ENCODE data around the gene FZR1.

Gene FZR1

GRCh38 chr19:3474010-3474409 lies 32.1 kb upstream of the FZR1 start:
- no peak for DNase-seq

GRCh38 chr19:3474614-3475013 lies 31.5 kb upstream of the FZR1 start:
- DNase-seq: no peak

DNA sequence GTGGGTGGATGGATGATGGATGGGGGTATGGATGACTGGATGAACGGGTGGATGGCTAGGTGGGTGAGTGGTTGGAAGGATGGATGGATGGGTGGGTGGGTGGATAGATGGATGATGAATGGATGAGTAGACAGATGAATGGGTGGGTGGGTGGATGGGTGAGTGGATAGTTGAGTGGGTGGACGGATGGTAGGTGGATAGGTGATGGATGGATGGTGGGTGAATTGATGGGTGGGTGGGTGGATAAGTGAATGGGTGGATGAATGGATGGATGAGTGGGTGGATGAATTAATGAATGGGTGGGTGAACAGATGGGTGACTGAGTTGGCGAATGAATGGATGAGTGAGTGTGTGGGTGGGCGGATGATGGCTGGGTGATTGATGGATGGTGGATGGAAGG lies 30.7 kb upstream of the FZR1 start:
- no peak for DNase-seq

DNA sequence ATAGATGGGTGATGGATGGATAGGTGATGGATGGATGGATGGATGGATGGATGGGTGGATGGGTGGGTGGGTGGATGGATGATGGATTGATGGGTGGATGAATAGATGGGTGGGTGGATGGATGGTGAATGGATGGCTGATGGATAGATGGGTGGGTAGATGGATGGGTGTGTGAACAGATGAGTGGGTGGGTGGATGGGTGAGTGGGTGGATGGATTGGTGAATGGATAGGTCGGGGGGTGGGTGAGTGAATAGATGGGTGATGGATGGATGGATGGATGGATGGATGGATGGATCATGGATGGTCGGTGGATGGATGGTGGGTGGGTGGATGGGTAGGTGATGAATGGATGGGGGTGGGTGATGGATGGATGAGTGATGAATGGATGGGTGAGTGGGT lies 29.3 kb upstream of the FZR1 start:
- DNase-seq: no peak

DNA sequence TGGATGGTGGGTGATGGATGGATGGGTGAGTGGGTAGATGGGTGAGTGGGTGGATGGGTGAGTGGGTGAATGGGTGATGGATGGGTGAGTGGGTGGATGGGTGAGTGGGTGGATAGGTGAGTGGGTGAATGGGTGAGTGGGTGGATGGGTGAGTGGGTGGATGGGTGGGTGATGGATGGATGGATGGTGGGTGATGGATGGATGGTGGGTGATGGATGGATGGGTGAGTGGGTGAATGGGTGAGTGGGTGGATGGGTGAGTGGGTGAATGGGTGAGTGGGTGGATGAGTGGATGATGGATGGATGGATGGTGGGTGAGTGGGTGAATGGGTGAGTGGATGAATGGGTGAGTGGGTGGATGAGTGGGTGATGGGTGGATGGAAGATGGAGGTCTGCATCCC lies 28.6 kb upstream of the FZR1 start:
- DNase-seq: no peak

DNA sequence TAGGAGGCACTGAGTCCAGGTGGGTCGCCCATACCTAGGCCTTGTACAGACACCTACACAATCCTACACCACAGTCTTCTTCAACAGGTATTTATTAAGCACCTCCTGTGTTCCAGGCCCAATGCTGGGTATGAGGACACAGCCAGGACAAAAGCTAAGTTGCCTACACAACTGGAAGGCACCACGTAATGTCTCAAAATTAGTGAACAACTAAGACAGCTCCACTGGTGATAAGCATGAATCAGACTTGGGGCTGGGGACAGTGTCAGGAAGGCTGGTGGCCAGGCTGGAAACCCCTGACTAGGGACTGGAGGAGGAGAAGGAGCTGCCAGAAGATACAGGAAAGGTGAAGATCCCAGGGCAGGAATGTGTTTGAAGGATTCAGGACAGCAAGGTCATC lies 28.2 kb upstream of the FZR1 start:
- DNase-seq: no peak

DNA sequence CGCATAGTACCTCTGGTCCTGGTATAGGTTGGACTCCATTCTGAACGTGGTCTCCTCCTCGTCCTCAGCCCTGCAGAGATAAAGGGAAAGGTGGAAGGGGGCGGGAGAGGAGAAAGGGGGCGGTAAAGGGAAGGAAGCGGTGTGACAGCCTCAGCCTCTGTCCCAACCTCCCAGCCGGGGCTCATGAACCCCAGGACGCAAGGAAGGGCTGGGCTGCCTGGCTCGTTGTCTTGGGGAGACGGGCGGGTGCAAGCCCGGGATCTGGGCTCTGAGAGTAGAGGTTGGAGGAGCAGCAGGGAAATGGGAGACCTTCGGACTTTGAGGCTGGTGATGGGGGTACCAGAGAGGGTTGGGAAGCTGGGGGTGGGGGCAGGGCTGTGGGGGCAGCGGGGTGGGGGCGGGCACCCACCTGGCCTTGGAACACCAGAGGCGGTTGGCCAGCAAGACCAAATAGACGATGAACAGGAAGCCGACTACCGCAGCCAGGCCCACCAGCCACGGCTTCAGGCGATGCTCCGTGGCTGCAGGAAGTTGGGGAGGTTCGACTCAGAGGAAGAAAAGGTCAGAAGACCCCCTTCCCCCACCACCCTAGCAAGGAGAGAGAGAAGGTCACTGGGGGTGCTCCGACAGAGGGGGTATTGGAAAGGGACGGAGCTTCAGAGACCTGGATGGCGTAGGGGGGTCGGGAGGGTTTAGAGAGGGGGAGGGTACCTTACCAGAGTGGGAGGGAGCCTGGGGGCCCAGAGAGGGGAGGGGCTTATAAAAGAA lies 27.5 kb upstream of the FZR1 start:
- no peak for DNase-seq

DNA sequence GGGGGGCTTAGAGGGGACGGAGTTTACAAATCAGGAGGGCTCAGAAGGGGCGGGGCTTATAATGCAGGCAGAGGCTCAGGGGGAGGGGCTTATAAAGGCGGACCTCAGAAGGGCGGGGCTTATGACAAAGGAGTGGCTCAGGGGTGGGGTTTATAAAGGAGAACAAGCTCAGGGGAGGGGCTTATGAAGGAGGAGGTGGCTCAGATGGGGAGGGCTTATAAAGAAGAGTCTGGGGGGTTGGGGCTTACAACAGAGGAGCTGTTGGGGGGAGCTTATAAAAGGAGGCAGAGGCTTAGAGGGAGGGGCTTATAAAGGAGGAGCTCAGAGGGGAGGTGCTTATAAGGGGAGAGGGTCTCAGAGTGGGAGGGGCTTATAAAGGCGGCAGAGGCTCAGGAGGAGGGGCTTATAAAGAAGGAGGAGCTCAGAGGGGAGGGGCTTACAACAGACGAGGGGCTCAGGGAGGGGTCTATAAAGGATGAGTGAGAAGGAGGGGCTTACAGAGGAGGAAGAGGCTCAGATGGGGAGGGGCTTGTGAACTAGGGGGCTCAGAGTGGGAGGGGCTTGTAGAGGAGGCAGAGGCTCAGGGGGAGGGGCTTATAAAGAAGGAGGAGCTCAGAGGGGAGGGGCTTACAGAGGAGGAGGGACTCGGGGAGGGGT lies 26.8 kb upstream of the FZR1 start:
- DNase-seq: no peak

DNA sequence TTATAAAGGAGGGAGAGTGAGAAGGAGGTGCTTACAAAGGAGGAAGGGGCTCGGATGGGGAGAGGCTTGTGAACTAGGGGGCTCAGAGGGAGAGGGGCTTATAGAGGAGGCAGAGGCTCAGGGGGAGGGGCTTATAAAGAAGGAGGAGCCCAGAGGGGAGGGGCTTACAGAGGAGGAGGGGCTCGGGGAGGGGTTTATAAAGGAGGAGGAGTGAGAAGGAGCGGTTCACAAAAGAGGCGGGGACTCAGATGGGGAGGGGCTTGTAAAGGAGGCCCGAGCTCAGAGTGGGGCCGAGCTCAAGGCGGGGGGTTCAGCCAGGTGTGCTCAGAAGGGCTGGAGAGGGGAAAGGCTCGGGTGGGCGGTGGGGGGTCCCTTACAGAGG lies 26.3 kb upstream of the FZR1 start:
- no peak for DNase-seq

GRCh38 chr19:3480383-3481091 lies 25.6 kb upstream of the FZR1 start, which contains the start of gene SMIM24:
Gene SMIM24, minus strand, starts transcription at chr19:3480525. Its CDS starts 62 bp downstream, at chr19:3480463.
- no peak for DNase-seq

DNA sequence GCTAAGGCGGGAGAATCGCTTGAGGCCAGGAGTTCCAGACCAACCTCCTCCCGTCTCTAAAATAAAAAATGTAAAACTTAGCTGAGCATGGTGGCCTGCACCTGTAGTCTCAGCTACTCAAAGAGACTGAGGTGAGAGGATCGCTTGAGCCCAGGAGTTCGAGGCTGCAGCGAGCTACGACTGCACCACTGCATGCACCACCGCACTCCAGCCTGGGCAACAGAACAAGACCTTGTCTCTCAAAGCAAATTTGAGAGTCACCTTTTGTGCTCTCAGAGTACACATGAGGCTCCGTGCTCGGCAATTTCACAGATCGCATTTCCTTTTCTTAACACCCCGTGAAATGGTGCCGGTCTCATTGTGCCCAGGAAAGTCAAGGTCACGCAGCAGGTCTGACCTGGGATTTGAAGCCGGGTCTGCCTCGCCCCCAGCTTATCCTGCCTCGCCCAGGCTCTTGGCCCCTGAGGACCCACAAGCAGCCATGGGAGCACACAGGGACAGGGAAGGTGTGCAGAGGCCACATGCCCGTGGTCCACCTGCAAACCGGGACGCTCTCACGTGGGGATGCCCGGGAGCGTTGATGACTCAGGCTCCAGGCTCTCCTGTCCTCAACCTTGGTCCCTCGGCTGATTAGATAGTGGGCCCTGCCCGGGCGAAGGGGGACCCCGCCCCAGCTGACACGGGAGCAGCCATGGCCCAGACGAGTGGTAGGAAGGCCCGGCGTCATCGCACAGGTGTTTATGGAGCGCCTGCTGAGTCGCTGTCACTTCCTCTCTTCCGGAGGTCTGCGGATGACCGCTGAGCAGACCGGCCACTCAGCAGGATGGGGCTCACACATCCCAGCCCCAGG lies 24.6 kb upstream of the FZR1 start:
- DNase-seq: no peak

DNA sequence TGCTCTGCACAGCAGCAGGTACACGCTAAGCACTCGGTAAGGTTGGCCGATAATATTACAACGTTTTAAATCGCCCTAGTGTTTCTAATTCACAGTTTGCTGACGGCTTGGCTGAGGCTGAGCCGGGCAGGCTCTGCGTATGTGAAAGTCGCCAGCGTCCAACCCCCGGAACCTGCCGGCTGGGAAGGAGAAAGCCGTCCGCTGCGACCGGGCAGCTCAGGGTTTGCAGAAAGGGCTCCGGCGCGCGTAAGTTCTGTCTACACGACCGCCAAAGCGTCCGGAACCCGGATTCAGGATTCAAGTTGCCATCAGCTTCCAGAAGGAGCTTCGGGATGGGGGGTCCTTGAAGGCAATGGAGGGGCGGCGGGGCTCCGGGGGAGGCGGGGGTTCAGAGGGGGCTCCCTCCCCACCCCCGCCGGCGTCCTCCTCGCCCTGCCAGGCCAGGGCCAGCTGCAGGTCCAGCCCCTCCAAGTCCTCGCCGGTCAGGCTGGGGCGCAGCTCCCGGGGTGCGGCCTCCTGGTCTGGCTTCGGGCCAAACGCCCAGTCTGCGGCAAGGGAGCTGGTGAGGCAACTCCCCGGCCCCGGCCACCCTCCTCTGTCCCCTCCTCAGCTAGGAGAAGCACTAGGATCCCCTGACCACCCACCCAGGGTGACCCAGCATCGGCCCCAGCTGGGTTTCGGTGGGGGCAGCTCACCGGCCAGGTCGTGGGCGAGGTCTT lies 23.4 kb upstream of the FZR1 start:
- no peak for DNase-seq

- no peak for DNase-seq
Measured at GRCh38 chr19:3483226-3483628, 22.9 kb upstream of the FZR1 start, which contains the start of gene SMIM44. Gene SMIM44, minus strand, starts transcription at chr19:3483441. Its CDS starts 38 bp downstream, at chr19:3483403.

- DNase-seq: no peak
Measured at GRCh38 chr19:3491396-3492119, 14.6 kb upstream of the FZR1 start.

- no peak for DNase-seq
Measured at GRCh38 chr19:3492131-3492839, 13.8 kb upstream of the FZR1 start.

DNA sequence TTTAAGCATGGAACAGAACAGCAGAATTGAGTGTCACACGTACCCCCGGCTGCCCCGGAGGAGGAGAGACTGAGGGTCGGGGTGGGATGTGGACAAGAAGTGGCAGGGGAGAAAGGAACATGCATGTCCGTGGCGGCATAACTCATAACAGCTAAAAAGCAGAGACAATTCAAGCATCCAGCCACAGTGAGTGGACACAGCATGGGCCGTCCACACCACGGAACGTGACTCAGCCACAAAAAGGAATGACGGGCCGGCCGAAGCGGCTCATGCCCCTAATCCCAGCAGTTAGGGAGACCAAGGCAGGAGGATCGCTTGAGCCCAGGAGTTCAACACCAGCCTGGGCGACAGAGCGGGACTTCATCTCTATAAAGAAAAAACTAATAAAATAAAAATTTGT lies 13.2 kb upstream of the FZR1 start:
- no peak for DNase-seq

DNA sequence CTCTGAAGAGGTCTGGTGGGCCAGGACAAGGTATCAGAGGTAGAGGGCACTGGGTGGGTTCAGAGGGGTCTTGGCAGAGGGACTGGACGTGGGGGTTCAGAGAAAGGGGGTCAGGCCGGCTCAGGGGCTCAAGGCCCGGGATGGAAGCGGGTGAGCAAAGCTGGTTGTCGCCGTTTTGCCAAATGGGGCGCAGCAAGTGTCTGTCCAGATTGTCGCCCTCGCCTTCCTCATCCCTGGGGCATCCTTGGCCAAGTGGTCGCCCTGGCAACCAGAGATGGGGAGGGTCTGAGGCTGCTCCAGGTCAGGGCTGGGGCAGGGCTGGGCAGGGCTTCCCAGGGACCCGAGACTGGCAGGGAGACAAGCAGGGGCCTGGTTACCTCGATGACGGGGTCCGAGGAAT lies 12.5 kb upstream of the FZR1 start:
- no peak for DNase-seq

- no peak for DNase-seq
Measured at GRCh38 chr19:3494051-3494450, 12.1 kb upstream of the FZR1 start.

- DNase-seq: no peak
Measured at GRCh38 chr19:3494559-3494958, 11.6 kb upstream of the FZR1 start.

GRCh38 chr19:3496392-3497273 lies 9.5 kb upstream of the FZR1 start:
- DNase-seq: no peak
